Tibial nerve (tissue), 4 donors: ENCODE results near the gene MATCAP1. TPM values are rescaled to one million over a fixed set of nuclear protein-coding genes. Genes with fewer than 3 reads are reported as not detected.

Experiments used
- DNase-seq, 2 donors: peaks; one replicate each; pipeline ENCODE4 v3.0.0-alpha.2; 2019; ENCODE audit warnings: low spot score in 2 of 2
- H3K27ac ChIP-seq, 4 donors: fragments of 200-600 bp; sonication (generic) in 3 of 4; one replicate each; pipeline ENCODE4 v1.5.1; 2017 to 2019; ENCODE audit warnings: mild to moderate bottlenecking in 1 of 4
- H3K27me3 ChIP-seq, 2 donors: fragments of 200-600 bp; sonication (generic) in 1 of 2; one replicate each; pipeline versions ENCODE4 v1.5.1 to v1.6.0; 2017 to 2019
- H3K36me3 ChIP-seq, 3 donors: fragments of 200-600 bp; sonication (generic); one replicate each; pipeline ENCODE4 v1.5.1; 2018 to 2019
- H3K4me1 ChIP-seq, 4 donors: fragments of 200-600 bp; sonication (generic) in 3 of 4; one replicate each; pipeline ENCODE4 v1.5.1; 2017 to 2019
- H3K4me3 ChIP-seq, 4 donors: fragments of 200-600 bp; sonication (generic) in 3 of 4; one replicate each; pipeline ENCODE4 v1.5.1; 2017 to 2019; ENCODE audit warnings: mild to moderate bottlenecking in 1 of 4, moderate library complexity in 1 of 4
- H3K9me3 ChIP-seq, 4 donors: fragments of 200-600 bp; sonication (generic) in 3 of 4; one replicate each; pipeline ENCODE4 v1.5.1; 2017 to 2019
- CTCF ChIP-seq, 5 experiments: fragments of 200-600 bp in 3 of 5; fragments of 450-650 bp in 2 of 5; sonication (generic) in 3 of 5; IDR thresholded peaks; one replicate each; pipeline ENCODE4 v1.5.1; 2016 to 2019; ENCODE audit warnings: antibody characterized with exemption in 5 of 5, mild to moderate bottlenecking in 3 of 5, moderate library complexity in 2 of 5
- EP300 ChIP-seq, 2 donors: sonication (generic); formaldehyde crosslinking; IDR thresholded peaks; one replicate each; pipeline ENCODE4 v1.6.1; 2017; ENCODE audit warnings: antibody characterized with exemption in 2 of 2, mild to moderate bottlenecking in 1 of 2
- POLR2A ChIP-seq, 2 donors: fragments of 450-650 bp; IDR thresholded peaks; one replicate each; pipeline ENCODE4 v1.6.1; 2017; ENCODE audit warnings: antibody characterized with exemption in 2 of 2, mild to moderate bottlenecking in 2 of 2, moderate library complexity in 2 of 2
- WGBS, 2 donors: methylation state at CpG; one replicate each; pipeline ENCODE4 v1.1.5; 2018; 5-methylcytosine and 5-hydroxymethylcytosine counted together
- total RNA-seq, 4 donors: library from RNA; depleted of rRNA; stranded (reverse); fragments of >200 nt; gene quantifications; one replicate each; pipeline ENCODE4 v1.1.0, GENCODE V29; 2016

MATCAP1 gene
- total RNA-seq, 4 donors from 2014 or later = 13.6 to 42.9 (median 18.9) TPM

GRCh38 chr16:67157892-67158635, 25.7 kb downstream of the MATCAP1 start:
- 70% methylated on average over 7 of the region's 7 CpGs for WGBS, 2 donors
- TF ChIP-seq EP300 (IDR thresholded peaks at IDR 0.05) = no peak
- no peak for TF ChIP-seq CTCF (IDR thresholded peaks at IDR 0.05)
- TF ChIP-seq POLR2A (IDR thresholded peaks at IDR 0.05) = no peak
- no peaks in the 10 kb centered on the region for H3K9me3 ChIP-seq
- peaks cover 0 to 28% of the 10 kb centered on the region in 2 donors for H3K27me3 ChIP-seq
- DNase-seq = no peak
- H3K36me3 ChIP-seq = no peaks in the 10 kb centered on the region
- H3K4me1 ChIP-seq = peaks cover 0 to 59% (median 27%) of the 10 kb centered on the region in 4 donors
- no peak overlapping the region for H3K27ac ChIP-seq
- H3K4me3 ChIP-seq = no peak overlapping the region

- no peak overlapping the region for H3K27ac ChIP-seq
- TF ChIP-seq CTCF (IDR thresholded peaks at IDR 0.05) (no peak), POLR2A (IDR thresholded peaks at IDR 0.05) (no peak), EP300 (IDR thresholded peaks at IDR 0.05) (no peak)
- WGBS, 2 donors = 56 to 58% methylated on average over 7 of the region's 7 CpGs
Observed at GRCh38 chr16:67157106-67157748, 26.5 kb downstream of the MATCAP1 start.

GRCh38 chr16:67156143-67156844, 27.5 kb downstream of the MATCAP1 start:
- no peak for DNase-seq
- Histone ChIP-seq H3K27me3 (peaks cover 0 to 14% of the 10 kb centered on the region in 2 donors), H3K4me1 (peaks cover 0 to 44% (median 17%) of the 10 kb centered on the region in 4 donors), H3K9me3 (no peaks in the 10 kb centered on the region), H3K36me3 (no peaks in the 10 kb centered on the region), H3K4me3 (no peak overlapping the region), H3K27ac (no peak overlapping the region)
- 44 to 49% methylated on average over 15 of the region's 15 CpGs for WGBS, 2 donors
- TF ChIP-seq CTCF (IDR thresholded peaks at IDR 0.05) (no peak), EP300 (IDR thresholded peaks at IDR 0.05) (no peak), POLR2A (IDR thresholded peaks at IDR 0.05) (no peak)

More at GRCh38 chr16:67157106-67157748, 26.5 kb downstream of the MATCAP1 start:
- Histone ChIP-seq H3K36me3 (no peaks in the 10 kb centered on the region), H3K4me1 (peaks cover 0 to 51% (median 20%) of the 10 kb centered on the region in 4 donors), H3K9me3 (no peaks in the 10 kb centered on the region), H3K27me3 (peaks cover 0 to 19% of the 10 kb centered on the region in 2 donors), H3K4me3 (no peak overlapping the region)
- no peak for DNase-seq

- H3K4me1 ChIP-seq = peaks cover 0 to 44% (median 20%) of the 10 kb centered on the region in 4 donors
- H3K4me3 ChIP-seq = peak overlapping the region in 2 of 4 donors; percentile 30 to 31
- peaks cover 0 to 14% of the 10 kb centered on the region in 2 donors for H3K27me3 ChIP-seq
- H3K9me3 ChIP-seq = no peaks in the 10 kb centered on the region
- no peak overlapping the region for H3K27ac ChIP-seq
- WGBS, 2 donors = 11 to 15% methylated on average over 31 to 39 of the region's 74 CpGs
- peak; percentile 58 to 60 for DNase-seq
- no peaks in the 10 kb centered on the region for H3K36me3 ChIP-seq
- no peak for TF ChIP-seq POLR2A (IDR thresholded peaks at IDR 0.05)
- peak; percentile 94 to 100 (median 99) for TF ChIP-seq CTCF (IDR thresholded peaks at IDR 0.05)
- no peak for TF ChIP-seq EP300 (IDR thresholded peaks at IDR 0.05)
Observed at GRCh38 chr16:67155295-67156142, 28.2 kb downstream of the MATCAP1 start.
